GM23338 (cell line): ENCODE measurements around the gene ZNF484. TPM values are rescaled to one million over a fixed set of nuclear protein-coding genes. Genes with fewer than 3 reads are reported as not detected.
"Not testable (repeated sequence)": the region's sequence is repeated elsewhere in the genome, so short reads cannot be mapped to it uniquely, and the experiment has no call there.

Experiments used
- ATAC-seq: fragments of 200-7000 bp; cut with Tn5 transposase; 3 replicates; pipeline ENCODE4 v1.9.1; 2020
- DNase-seq: peaks from one replicate; pipeline ENCODE4 v3.0.0-alpha.2; 2015; ENCODE audit warnings: low spot score
- H2AFZ ChIP-seq: fragments of 200-600 bp; sonication (generic); 2 replicates; pipeline ENCODE4 v1.8.0; 2016; ENCODE audit warnings: antibody characterized with exemption, mild to moderate bottlenecking, moderate library complexity
- H3F3A ChIP-seq: fragments of 200-600 bp; sonication (generic); replicated peaks from 2 replicates; pipeline ENCODE4 v1.8.0; 2017; ENCODE audit warnings: antibody characterized with exemption, mixed run types, low read depth
- H3K27ac ChIP-seq: fragments of 200-600 bp; sonication (generic); 2 replicates; pipeline ENCODE4 v1.6.1; 2016; ENCODE audit warnings: low read depth
- H3K27me3 ChIP-seq: fragments of 200-600 bp; sonication (generic); 2 replicates; pipeline ENCODE4 v1.8.0; 2016; ENCODE audit warnings: mild to moderate bottlenecking, mixed run types, moderate library complexity; ENCODE audit not compliant: insufficient read depth
- H3K36me3 ChIP-seq: fragments of 200-600 bp; sonication (generic); 2 replicates; pipeline ENCODE4 v1.8.0; 2016; ENCODE audit warnings: mild to moderate bottlenecking; ENCODE audit not compliant: insufficient read depth
- H3K4me1 ChIP-seq: fragments of 200-600 bp; sonication (generic); 2 replicates; pipeline ENCODE4 v1.8.0; 2016; ENCODE audit warnings: mild to moderate bottlenecking, moderate library complexity; ENCODE audit not compliant: insufficient read depth
- H3K4me2 ChIP-seq: fragments of 200-600 bp; sonication (generic); 2 replicates; pipeline ENCODE4 v1.7.1; 2017; ENCODE audit warnings: mixed run types
- H3K4me3 ChIP-seq: fragments of 200-600 bp; sonication (generic); 2 replicates; pipeline ENCODE4 v1.6.1; 2016; ENCODE audit warnings: mixed run types
- H3K79me2 ChIP-seq: fragments of 200-600 bp; sonication (generic); replicated peaks from 2 replicates; pipeline ENCODE4 v1.8.0; 2017; ENCODE audit warnings: mild to moderate bottlenecking; ENCODE audit not compliant: insufficient read depth
- H3K9me2 ChIP-seq: fragments of 200-600 bp; sonication (generic); 2 replicates; pipeline ENCODE4 v1.8.0; 2017; ENCODE audit not compliant: insufficient read depth
- H4K20me1 ChIP-seq: fragments of 200-600 bp; sonication (generic); replicated peaks from 2 replicates; pipeline ENCODE4 v1.8.0; 2017; ENCODE audit warnings: mild to moderate bottlenecking; ENCODE audit not compliant: insufficient read depth
- H3K27ac Mint-ChIP-seq: 2 replicates; pipeline ENCODE4 v1.8.0; 2020; ENCODE audit warnings: inconsistent platforms, mild to moderate bottlenecking, moderate library complexity, mixed read lengths
- H3K27me3 Mint-ChIP-seq: 3 replicates; pipeline ENCODE4 v1.8.0; 2022; ENCODE audit warnings: low read depth, mild to moderate bottlenecking, moderate library complexity, mixed read lengths, inconsistent platforms; ENCODE audit not compliant: insufficient read depth, poor library complexity
- H3K36me3 Mint-ChIP-seq: 3 replicates; pipeline ENCODE4 v1.8.0; 2021; ENCODE audit warnings: low read depth, mild to moderate bottlenecking, inconsistent platforms, moderate library complexity, mixed read lengths
- H3K4me1 Mint-ChIP-seq: 3 replicates; pipeline ENCODE4 v1.8.0; 2020; ENCODE audit warnings: mild to moderate bottlenecking, inconsistent platforms, mixed read lengths
- H3K4me3 Mint-ChIP-seq: 3 replicates; pipeline ENCODE4 v1.8.0; 2021; ENCODE audit warnings: moderate library complexity, mild to moderate bottlenecking, inconsistent platforms, mixed read lengths
- H3K9me3 Mint-ChIP-seq: 3 replicates; pipeline ENCODE4 v1.8.0; 2020; ENCODE audit warnings: moderate library complexity, mild to moderate bottlenecking, inconsistent platforms, mixed read lengths
- JUNB ChIP-seq: IDR thresholded peaks from one replicate; pipeline ENCODE4 v1.6.1; 2016; ENCODE audit warnings: antibody characterized with exemption; ENCODE audit not compliant: unreplicated experiment
- ZNF114 ChIP-seq: fragments of 250-450 bp; sonication (Bioruptor Pico); IDR thresholded peaks from 2 replicates; pipeline ENCODE4 v1.5.0; 2020; ENCODE audit warnings: mild to moderate bottlenecking, moderate library complexity
- ZNF331 ChIP-seq: fragments of 250-450 bp; sonication (Bioruptor Pico); IDR thresholded peaks from 2 replicates; pipeline ENCODE4 v1.5.0; 2020; ENCODE audit warnings: low read depth, mild to moderate bottlenecking, moderate library complexity
- ZNF462 ChIP-seq: fragments of 250-450 bp; sonication (Bioruptor Pico); IDR thresholded peaks from 2 replicates; pipeline ENCODE4 v1.5.0; 2020; ENCODE audit warnings: mild to moderate bottlenecking, moderate library complexity
- polyA plus RNA-seq: library from polyadenylated mRNA; unstranded; fragments of >200 nt; fragmentation: Nextera tagmentation; extraction: Ambion mirVana; gene quantifications from 2 replicates; pipeline ENCODE4 v1.2.1, GENCODE V29; 2016
- total RNA-seq: library from RNA; depleted of rRNA; stranded (reverse); fragments of >200 nt; shearing (Covaris generic); gene quantifications from 2 replicates; pipeline ENCODE4 v1.2.3, GENCODE V29; 2014

The ZNF484 gene
- total and polyA plus RNA-seq, 2 experiments from 2014 or later = 4.2 to 19.4 TPM

- ATAC-seq (no peak), DNase-seq (no peak)
- Histone ChIP-seq H3K4me1 (peaks cover 16% of the 10 kb centered on the region), H3K27ac (no peak overlapping the region), H3K4me3 (no peak overlapping the region), H3K4me2 (no peak overlapping the region), H3K9me2 (0 out of 2 replicates have a peak, but pooled peaks cover 5% of the 10 kb centered on the region), H3K27me3 (no peaks in the 10 kb centered on the region), H3K79me2 (no peaks in the 10 kb centered on the region), H3K36me3 (no peaks in the 10 kb centered on the region), H2AFZ (no peak overlapping the region), H4K20me1 (0 out of 2 replicates have a peak, but pooled peaks cover 3% of the 10 kb centered on the region), H3F3A (no peaks in the 10 kb centered on the region)
- Mint-ChIP-seq H3K9me3 (no peaks in the 10 kb centered on the region; the same call in 2 of the 3 replicates), H3K36me3 (no peaks in the 10 kb centered on the region), H3K27ac (no peak overlapping the region), H3K27me3 (peaks cover 7% of the 10 kb centered on the region), H3K4me3 (no peak overlapping the region), H3K4me1 (peaks cover 18% of the 10 kb centered on the region)
- no peak for TF ChIP-seq ZNF114 (CRISPR knock-in tag)
- no peak for TF ChIP-seq ZNF331 (CRISPR knock-in tag)
- TF ChIP-seq ZNF462 (CRISPR knock-in tag) = no peak
- TF ChIP-seq JUNB = no peak
These were observed 17.0 kb upstream of the ZNF484 start for GRCh38 chr9:92894711-92895362.

- not testable (repeated sequence) for H3K36me3 Mint-ChIP-seq, H3K9me3 Mint-ChIP-seq, H3K36me3 ChIP-seq, H3K4me3 ChIP-seq, H3K27me3 Mint-ChIP-seq, H3K79me2 ChIP-seq, ATAC-seq, H3K27me3 ChIP-seq, DNase-seq, H3K27ac ChIP-seq, H3K9me2 ChIP-seq, H3K4me2 ChIP-seq, H2AFZ ChIP-seq, H3F3A ChIP-seq, H4K20me1 ChIP-seq, H3K4me3 Mint-ChIP-seq, H3K27ac Mint-ChIP-seq
- H3K4me1 Mint-ChIP-seq = peaks cover 18% of the 10 kb centered on the region
- H3K4me1 ChIP-seq = peaks cover 16% of the 10 kb centered on the region
These were observed 16.2 kb upstream of the ZNF484 start for GRCh38 chr9:92893916-92894610.

GRCh38 chr9:92892276-92892675, 14.4 kb upstream of the ZNF484 start:
- not testable (repeated sequence) for H4K20me1 ChIP-seq, H3K79me2 ChIP-seq, H3K4me3 ChIP-seq, H3K27ac ChIP-seq, DNase-seq, H3F3A ChIP-seq, H2AFZ ChIP-seq, H3K4me3 Mint-ChIP-seq, H3K9me3 Mint-ChIP-seq, H3K36me3 ChIP-seq, H3K27me3 ChIP-seq, ATAC-seq, H3K36me3 Mint-ChIP-seq, H3K9me2 ChIP-seq, H3K27me3 Mint-ChIP-seq, H3K4me2 ChIP-seq, H3K27ac Mint-ChIP-seq
- H3K4me1 Mint-ChIP-seq = peaks cover 24% of the 10 kb centered on the region
- peaks cover 23% of the 10 kb centered on the region for H3K4me1 ChIP-seq
